ENCODE data around the gene TGFA.

The TGFA gene

DNA sequence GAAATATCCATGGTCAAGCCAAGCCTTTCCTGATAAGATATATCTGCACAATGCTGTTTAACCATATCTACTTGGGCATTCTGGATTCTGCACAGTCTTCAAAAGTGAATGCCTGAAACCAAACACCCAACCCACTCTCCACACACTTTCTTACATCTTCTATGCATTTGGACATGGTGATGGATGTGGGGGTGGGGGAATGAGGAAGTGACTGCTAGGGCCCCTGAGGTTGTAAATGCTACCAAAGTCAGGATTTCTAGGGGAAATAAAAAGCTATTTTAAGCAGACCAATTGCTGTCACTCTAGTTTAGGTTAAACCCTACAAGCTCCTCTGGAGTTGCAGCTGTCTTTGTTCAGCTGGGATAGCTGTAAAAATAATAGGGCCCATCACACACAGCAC is 26.7 kb upstream of the TGFA start:
- no peaks in the 10 kb centered on the region for H3K36me3 ChIP-seq
- no peak overlapping the region for H3K4me3 ChIP-seq (ENCODE audit: low read depth, low read length)
- H3K9me3 ChIP-seq (ENCODE audit: severe bottlenecking), result no peaks in the 10 kb centered on the region
- H3K27me3 ChIP-seq (ENCODE audit: insufficient read depth, low read depth, severe bottlenecking), result no peaks in the 10 kb centered on the region
- no peak for DNase-seq
- H3K27ac ChIP-seq, result no peak overlapping the region
- TF ChIP-seq, protein P1, sequence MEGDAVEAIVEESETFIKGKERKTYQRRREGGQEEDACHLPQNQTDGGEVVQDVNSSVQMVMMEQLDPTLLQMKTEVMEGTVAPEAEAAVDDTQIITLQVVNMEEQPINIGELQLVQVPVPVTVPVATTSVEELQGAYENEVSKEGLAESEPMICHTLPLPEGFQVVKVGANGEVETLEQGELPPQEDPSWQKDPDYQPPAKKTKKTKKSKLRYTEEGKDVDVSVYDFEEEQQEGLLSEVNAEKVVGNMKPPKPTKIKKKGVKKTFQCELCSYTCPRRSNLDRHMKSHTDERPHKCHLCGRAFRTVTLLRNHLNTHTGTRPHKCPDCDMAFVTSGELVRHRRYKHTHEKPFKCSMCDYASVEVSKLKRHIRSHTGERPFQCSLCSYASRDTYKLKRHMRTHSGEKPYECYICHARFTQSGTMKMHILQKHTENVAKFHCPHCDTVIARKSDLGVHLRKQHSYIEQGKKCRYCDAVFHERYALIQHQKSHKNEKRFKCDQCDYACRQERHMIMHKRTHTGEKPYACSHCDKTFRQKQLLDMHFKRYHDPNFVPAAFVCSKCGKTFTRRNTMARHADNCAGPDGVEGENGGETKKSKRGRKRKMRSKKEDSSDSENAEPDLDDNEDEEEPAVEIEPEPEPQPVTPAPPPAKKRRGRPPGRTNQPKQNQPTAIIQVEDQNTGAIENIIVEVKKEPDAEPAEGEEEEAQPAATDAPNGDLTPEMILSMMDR (IDR thresholded peaks at IDR 0.05; ENCODE audit: low read depth, low read length), result no peak

DNA sequence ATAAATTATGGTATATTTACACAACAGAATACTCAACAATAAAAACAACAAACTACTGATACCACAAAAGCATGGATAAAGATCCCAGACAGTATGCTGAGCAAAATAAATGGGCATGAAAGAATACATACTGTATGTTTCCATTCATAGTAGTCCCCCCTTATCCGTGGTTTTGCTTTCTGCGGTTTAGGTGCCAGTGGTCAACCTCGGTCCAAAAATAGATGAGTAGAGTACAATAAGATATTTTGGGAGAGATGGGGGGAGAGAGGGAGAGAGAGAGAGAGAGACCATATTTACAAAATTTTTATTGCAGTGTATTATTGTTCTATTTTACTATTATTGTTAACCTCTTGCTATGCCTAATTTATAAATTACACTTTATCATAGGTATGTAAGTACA is 21.0 kb upstream of the TGFA start:
- Histone ChIP-seq H3K9me3 (ENCODE audit: severe bottlenecking) (no peaks in the 10 kb centered on the region), H3K36me3 (no peaks in the 10 kb centered on the region), H3K4me3 (ENCODE audit: low read depth, low read length) (no peak overlapping the region), H3K27me3 (ENCODE audit: insufficient read depth, low read depth, severe bottlenecking) (no peaks in the 10 kb centered on the region), H3K27ac (no peak overlapping the region)
- no peak for DNase-seq
- TF ChIP-seq, protein P1 (IDR thresholded peaks at IDR 0.05; ENCODE audit: low read depth, low read length), result no peak

DNA sequence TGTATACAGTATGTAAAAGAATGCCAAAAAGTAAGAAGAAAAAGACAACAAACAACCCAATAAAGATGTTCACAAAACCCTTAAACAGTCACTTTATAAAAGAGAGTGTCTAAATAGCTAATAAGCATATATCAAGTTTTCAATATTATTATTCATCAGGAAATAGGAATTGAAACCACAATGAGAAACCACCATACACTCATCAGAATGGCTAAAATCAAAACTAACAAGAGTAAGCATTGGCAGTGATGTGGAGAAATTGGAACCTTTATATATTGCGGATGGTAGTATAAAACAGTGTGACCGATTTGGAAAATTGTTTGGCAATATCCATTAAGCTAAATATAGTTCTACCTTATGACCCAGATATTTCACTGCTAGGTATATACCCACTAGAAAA is 20.5 kb upstream of the TGFA start:
- TF ChIP-seq, protein P1 (IDR thresholded peaks at IDR 0.05; ENCODE audit: low read depth, low read length), result no peak
- no peak for DNase-seq
- Histone ChIP-seq H3K27me3 (ENCODE audit: insufficient read depth, low read depth, severe bottlenecking) (no peaks in the 10 kb centered on the region), H3K4me3 (ENCODE audit: low read depth, low read length) (no peak overlapping the region), H3K36me3 (no peaks in the 10 kb centered on the region), H3K9me3 (ENCODE audit: severe bottlenecking) (no peaks in the 10 kb centered on the region), H3K27ac (no peak overlapping the region)

DNA sequence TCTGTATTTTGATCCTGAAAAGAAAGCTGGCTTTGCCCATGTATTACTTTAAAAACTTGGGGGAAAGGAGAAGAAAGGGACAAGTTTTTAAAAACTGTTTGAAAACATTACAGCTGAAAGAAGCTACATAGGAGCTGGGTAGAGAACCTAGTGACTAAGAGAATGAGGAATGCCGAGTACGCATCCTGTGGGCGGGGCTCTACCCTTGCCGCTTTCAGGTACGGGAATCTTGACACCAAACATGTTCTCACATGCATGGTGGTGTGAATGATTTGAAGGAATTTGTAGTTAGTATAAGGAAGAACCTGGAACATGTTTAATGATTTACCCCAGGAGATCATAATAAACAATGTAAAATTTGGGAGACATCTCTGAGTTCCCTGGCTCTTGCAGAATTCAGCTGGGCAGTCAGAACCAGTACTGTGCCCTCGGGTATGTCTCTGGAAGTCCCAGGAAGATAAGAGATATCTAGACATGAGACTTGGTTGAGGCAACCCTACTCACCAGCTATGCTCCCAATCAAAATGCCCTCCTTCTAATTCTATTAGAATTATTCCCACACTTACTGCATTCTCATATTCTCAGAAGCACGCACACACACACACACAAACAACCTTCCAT is 16.5 kb upstream of the TGFA start:
- no peaks in the 10 kb centered on the region for H3K36me3 ChIP-seq

DNA sequence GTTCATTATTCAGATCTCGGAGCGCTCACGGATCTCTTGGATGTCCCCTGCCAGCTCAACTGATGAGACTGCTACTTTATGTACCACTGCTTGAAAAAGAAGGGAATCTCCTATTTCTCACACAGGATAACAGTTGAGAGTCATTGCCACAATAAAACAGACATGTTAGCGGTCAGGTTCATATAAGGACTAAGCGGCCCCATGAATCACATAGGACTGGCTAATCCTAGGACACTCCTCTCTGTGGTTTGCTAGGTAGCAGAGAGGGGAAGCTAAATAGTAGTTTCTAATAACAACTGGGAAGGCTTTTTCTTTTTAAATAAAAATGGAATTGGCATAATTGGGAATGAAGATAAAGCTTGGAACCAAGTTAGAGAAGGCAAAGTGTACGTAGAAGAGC is 15.9 kb upstream of the TGFA start:
- Histone ChIP-seq H3K9me3 (ENCODE audit: severe bottlenecking) (no peaks in the 10 kb centered on the region), H3K27me3 (ENCODE audit: insufficient read depth, low read depth, severe bottlenecking) (no peaks in the 10 kb centered on the region), H3K4me3 (ENCODE audit: low read depth, low read length) (no peak overlapping the region), H3K36me3 (no peaks in the 10 kb centered on the region), H3K27ac (no peak overlapping the region)
- DNase-seq, result no peak
- TF ChIP-seq, protein P1 (IDR thresholded peaks at IDR 0.05; ENCODE audit: low read depth, low read length), result no peak

More for the DNA sequence above, 16.5 kb upstream of the TGFA start:
- H3K9me3 ChIP-seq (ENCODE audit: severe bottlenecking), result no peaks in the 10 kb centered on the region
- no peak for DNase-seq
- H3K4me3 ChIP-seq (ENCODE audit: low read depth, low read length), result no peak overlapping the region
- TF ChIP-seq, protein P1 (IDR thresholded peaks at IDR 0.05; ENCODE audit: low read depth, low read length), result no peak
- H3K27ac ChIP-seq, result no peak overlapping the region
- H3K27me3 ChIP-seq (ENCODE audit: insufficient read depth, low read depth, severe bottlenecking), result no peaks in the 10 kb centered on the region

DNA sequence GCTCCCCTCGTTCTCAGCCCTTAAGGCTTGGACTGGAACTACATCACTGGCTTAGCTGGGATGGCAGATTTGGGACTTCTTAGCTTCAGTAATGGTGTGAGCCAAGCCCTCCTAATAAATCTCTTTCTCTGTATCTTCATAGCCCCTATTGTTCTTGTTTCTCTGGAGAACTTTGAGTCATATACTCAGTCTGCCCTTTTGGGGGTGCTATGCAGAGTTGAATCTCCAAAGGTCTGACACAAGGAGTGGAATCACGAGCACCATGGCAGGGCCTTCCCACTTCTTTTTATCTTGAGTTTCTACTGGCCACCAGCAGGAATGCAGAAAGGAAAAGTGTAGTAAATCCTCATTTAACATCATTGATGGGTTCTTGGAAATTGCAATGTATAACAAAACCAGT is 13.3 kb upstream of the TGFA start:
- no peak for DNase-seq
- TF ChIP-seq, protein P1 (IDR thresholded peaks at IDR 0.05; ENCODE audit: low read depth, low read length), result no peak
- no peaks in the 10 kb centered on the region for H3K36me3 ChIP-seq

More for the DNA sequence above, 13.3 kb upstream of the TGFA start:
- no peak overlapping the region for H3K27ac ChIP-seq
- H3K4me3 ChIP-seq (ENCODE audit: low read depth, low read length), result no peak overlapping the region
- no peaks in the 10 kb centered on the region for H3K27me3 ChIP-seq (ENCODE audit: insufficient read depth, low read depth, severe bottlenecking)
- H3K9me3 ChIP-seq (ENCODE audit: severe bottlenecking), result no peaks in the 10 kb centered on the region
